NT2/D1 (cell line): ENCODE data around the gene NXPH3.

ENCODE experiments used
- SUZ12 ChIP-seq: IDR thresholded peaks from 2 replicates; pipeline ENCODE4 v1.6.1; 2011; ENCODE audit not compliant: insufficient read length, insufficient read depth; ENCODE audit errors: extremely low read depth
- YY1 ChIP-seq: IDR thresholded peaks from 2 replicates; pipeline ENCODE4 v1.6.1; 2011; ENCODE audit not compliant: insufficient read length, insufficient read depth
- ZNF274 ChIP-seq: IDR thresholded peaks from 2 replicates; pipeline ENCODE4 v1.6.1; 2011; ENCODE audit warnings: mild to moderate bottlenecking, low read depth, low read length

DNA sequence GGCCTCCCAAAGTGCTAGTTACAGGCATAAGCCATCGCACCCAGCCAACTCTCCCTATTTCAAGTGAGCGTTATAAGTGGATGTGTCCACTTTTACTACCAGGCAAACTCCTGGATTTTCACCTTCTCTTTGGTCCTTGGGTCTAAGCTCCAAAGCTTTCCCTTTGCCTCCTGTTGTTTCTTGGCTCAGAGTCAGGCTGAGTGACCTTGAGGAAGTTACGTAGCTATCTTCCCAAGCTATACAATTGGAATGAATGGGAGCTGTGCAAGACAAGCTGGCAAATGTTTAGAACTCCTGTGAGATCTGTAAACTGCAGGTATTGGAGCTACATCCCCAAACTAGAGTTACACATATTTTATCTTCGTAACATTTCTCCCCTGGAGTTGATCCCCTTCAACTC, 20.3 kb downstream of the NXPH3 start:
- TF ChIP-seq YY1 (no peak), SUZ12 (no peak), ZNF274 (no peak)
